T47D (cell line): ENCODE measurements around the gene SSTR1.

Experiments used
- DNase-seq, 2 experiments: peaks; one replicate each; pipeline versions ENCODE4 v3.0.0 to v3.0.0-alpha.2; 2011 to 2012; ENCODE audit warnings: low read depth in 1 of 2, low spot score in 1 of 2
- JUND ChIP-seq: IDR thresholded peaks from 2 replicates; pipeline ENCODE4 v1.6.1; 2012; ENCODE audit warnings: low read depth
- in situ Hi-C: cut with HindIII; loops from 2 replicates; pipeline ENCODE4 v1.10.0; 2016; ENCODE audit warnings: low sequenced_read_pairs, low pct_unique_long_range_greater_than_20kb

Gene SSTR1

DNA sequence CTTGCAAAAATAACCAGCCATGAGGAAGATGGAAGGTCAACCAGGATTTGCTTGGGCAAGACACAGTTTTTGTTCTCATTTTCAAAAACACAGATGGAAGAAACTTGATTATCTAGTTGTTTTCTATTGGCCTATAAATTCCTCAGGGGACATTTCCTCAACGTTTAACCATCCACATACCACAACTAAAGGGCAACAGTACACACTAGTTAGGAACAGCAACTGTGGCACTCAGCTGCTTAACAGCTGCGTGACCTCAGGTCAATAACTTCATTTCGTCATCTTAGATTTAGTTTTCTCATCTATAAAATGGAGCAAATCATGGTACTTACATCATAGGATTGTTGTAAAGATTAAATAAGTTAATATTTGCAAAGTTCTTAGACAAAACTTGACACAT lies 18.7 kb downstream of the SSTR1 start:
- no peak for DNase-seq
- in situ Hi-C loops, result no loop called here
- no peak for TF ChIP-seq JUND

DNA sequence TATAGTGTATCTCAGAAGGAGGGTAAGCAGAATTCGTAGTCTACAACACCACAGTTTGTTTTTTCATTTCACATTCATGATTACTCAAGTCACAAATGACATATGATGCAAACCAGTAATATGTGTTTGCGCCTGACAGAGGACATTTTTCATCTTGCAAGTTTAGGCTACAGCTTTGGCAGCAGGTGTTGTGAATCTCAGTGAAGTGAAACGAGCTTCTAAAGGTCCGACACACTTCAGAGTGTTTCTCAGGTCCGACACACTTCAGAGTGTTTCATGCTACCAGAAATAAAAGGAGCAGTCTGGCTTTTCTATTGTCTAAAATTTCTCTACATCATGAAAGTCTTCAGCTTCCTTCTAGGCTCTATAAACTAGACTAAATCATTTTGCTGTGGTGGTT lies 25.5 kb downstream of the SSTR1 start:
- no peak for TF ChIP-seq JUND
- DNase-seq, result no peak
- in situ Hi-C loops, result no loop called here

DNA sequence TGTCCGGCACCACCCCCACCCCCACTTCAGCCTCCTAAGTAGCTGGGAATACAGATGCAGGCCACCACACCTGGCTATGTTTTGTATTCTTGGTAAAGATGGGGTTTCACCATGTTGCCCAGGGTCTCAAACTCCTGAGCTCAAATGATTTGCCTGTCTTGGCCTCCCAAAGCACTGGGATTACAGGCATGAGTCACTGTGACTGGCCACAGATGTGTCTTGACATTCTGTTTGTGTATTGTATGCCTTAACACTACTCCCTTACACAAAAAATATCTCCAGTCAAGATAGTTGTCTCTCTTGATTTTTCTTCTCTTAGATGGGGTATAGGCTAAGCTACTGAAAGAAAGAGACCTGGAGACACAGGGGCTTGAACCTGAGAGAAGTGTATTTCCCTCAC lies 30.6 kb downstream of the SSTR1 start:
- no peak for DNase-seq
- TF ChIP-seq JUND, result no peak
- in situ Hi-C loops, result no loop called here

DNA sequence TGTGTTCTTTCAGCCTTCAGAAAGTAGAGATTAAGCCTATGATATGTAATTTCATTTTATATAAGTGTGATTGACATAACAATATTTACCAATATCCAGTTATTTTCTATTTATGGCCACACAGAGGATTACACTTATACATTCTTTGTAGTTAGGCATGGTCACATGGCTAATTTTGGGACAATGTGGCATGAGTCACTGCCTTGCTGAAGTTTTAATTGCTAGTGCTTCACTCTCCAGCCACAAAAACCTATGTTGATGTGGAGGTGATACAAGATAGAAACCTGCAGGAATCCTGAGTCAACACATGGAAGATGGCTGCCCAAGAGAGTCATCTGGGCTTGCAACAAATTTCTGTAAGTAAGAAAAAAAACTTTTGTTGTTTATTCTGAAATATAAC lies 31.2 kb downstream of the SSTR1 start:
- in situ Hi-C loops, result no loop called here
- no peak for DNase-seq
- no peak for TF ChIP-seq JUND

DNA sequence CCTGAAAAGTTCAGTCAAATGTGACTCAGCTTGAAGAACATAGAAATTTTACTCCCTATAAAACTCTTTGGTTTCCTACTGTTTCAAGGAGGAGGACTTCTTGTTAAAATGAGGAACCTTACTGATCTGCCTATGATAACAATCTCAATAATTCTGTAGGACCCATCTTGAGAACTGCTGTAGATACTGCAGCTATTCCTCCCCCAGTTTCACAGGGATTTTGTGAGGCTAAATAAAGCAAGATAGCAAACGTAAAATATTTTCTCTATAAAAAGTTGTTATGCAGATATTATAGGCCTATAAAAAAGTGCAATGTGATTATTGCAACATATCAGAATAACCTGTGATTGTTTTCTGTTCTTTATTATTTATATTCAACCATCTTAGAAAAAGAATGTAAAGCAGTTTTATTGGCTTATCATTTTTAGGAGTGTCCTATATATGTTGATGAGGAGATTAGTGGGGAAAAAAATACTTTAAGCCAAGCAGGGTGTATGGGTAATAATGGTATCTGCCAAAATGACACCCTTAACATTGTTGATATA lies 36.1 kb downstream of the SSTR1 start:
- no peak for DNase-seq
- in situ Hi-C loops, result no loop called here
- TF ChIP-seq JUND, result no peak

DNA sequence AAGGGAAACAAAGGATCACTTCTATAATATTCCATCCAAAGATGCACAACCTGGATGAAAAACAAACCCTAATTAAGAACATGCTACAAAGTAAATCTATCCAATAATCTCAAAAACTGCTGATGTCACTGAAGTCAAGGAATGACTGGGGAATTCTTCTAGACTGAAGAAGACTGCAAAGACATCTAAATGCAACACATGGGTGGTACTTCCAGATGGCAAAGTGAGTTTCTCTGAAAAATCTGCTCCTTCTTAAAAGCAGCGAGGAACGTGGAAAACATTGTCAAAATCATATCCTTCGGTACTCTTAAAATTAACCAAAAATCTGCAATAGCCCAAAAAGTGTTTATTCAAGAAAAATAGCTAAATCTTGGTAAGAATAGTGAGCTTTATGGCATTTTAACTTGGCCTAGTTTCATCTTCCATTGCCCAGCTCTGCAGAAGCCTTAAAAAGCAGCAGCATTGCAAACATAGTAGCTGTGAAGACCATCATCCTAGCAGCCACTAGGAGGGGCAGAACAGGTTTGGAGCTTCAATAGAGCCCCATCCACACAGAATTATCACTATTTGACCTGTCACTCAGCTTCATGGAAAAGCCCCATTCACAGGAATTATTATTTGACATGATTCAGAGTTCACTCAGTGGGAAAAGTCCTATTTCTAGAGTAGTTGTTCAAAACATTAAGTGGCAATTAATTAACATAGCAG lies 40.8 kb downstream of the SSTR1 start:
- no peak for TF ChIP-seq JUND
- in situ Hi-C loops, result no loop called here
- no peak for DNase-seq

DNA sequence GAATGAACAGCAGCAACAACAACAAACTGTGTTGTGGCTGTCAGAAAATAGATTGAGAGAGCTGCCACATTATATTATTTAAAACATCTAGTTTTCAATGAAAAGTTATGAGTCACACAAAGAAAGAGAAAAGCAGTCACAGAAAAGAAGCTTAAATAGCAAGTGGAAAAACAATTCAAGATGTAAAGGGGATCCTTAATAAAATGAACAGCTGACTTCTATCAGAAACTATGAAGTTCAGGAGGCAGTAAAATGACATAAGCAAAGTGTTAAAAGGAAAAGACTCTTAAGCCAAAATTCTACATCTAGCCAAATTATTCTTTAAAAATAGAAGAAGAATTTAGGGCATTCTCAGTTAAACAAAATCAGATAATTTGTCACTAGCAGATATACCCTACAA lies 42.6 kb downstream of the SSTR1 start:
- TF ChIP-seq JUND, result no peak
- no peak for DNase-seq
- in situ Hi-C loops, result no loop called here

DNA sequence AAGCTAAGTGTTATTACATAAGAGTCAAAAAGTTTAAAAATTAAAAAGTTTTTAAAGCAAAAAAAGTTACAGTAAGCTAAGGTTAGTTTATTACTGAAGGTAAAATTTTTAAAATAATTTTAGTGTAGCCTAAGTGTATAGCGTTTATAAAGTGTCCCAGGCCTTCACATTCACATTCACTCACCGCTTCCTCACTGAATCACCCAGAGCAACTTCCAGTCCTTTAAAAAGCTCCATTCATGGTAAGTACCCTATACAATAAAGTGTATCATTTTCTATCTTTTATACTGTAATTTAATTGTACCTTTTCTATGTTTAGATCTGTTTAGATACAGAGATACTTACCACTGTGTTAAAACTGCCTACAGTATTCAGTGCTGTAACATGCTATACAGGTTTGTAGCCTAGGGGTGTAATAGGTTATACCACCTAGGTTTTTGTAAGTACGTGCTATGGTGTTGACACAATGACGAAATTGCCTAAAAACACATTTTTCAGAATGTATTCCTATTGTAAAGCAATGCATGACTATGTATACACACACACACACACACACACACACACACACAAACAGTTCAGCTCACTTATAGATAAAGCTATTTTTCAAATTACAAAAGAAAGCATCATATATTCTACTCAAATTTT lies 44.5 kb downstream of the SSTR1 start:
- no peak for DNase-seq
- in situ Hi-C loops, result no loop called here
- no peak for TF ChIP-seq JUND

DNA sequence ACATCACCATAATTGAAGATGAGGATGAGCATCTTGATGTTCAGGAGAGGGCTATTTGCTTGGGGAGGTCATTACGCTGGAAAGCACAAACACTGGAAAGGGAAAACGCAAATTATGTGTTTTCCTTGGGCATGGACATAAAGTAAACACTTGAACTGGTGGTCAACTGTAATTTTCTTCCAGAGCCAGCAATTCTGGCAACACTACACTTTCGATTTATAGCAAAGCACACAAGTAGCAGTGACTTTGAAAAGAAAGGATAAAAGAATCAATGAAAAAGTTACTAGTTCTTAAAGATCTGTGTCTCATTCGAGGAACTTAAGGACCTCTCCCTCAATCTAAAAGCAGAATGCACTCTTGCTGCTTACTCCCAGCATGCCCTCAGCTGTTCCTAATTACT lies 46.0 kb downstream of the SSTR1 start:
- no peak for DNase-seq
- no peak for TF ChIP-seq JUND
- in situ Hi-C loops, result no loop called here

DNA sequence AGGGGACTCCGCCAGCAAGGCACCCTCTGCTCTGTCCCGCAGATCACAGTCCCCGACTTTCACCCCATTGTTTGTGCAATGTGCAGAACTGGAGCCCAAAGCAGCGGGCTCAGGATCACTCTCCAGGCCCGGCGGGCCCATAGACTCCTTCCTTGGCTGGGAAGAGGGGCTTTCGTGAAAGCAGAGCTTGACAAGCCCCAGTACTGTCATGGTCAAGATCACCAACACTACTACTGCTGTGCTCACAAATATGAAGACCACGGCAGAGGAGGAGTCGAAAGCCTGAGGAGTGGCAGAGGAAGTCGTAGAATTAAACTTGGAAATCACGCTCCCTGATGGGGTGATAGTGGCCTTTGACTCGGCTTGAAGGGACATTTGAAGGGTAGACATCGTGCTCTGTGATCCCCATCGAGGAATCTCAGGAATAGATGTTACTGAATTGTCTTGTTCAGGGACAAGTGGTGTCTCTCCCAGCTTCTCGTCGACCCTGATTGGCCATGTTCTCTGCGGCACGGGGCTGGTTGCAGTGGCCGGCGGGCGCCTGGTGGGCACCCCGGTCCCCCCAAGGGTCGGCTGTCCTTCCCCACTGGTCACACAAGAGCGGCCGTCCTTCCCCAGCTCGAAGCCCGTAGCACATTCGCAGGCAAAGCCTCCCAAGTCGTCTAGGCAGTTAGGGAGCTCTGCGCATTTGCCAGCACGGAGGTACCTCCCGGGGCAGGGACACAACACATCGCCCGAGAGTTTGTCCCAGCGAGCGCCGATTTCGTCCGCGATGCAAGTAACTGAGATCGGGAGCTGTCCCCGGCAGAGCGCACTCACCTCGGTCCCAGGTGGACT lies 47.1 kb downstream of the SSTR1 start:
- no peak for TF ChIP-seq JUND
- in situ Hi-C loops, result no loop called here
- no peak for DNase-seq

DNA sequence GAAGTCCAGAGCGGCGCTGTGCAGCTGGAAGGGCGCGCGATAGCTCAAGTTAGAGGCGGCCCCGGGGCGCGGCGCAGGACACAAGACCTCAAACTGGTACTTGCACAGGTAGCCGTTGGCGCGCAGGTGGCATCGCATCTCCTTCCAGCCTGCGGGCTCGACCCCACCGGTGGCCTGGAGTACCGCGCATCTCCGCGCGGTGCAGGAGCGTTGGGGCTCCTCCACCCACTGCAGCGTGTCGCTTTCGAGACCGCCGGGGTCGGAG lies 47.6 kb downstream of the SSTR1 start:
- no peak for TF ChIP-seq JUND
- in situ Hi-C loops, result no loop called here
- no peak for DNase-seq

DNA sequence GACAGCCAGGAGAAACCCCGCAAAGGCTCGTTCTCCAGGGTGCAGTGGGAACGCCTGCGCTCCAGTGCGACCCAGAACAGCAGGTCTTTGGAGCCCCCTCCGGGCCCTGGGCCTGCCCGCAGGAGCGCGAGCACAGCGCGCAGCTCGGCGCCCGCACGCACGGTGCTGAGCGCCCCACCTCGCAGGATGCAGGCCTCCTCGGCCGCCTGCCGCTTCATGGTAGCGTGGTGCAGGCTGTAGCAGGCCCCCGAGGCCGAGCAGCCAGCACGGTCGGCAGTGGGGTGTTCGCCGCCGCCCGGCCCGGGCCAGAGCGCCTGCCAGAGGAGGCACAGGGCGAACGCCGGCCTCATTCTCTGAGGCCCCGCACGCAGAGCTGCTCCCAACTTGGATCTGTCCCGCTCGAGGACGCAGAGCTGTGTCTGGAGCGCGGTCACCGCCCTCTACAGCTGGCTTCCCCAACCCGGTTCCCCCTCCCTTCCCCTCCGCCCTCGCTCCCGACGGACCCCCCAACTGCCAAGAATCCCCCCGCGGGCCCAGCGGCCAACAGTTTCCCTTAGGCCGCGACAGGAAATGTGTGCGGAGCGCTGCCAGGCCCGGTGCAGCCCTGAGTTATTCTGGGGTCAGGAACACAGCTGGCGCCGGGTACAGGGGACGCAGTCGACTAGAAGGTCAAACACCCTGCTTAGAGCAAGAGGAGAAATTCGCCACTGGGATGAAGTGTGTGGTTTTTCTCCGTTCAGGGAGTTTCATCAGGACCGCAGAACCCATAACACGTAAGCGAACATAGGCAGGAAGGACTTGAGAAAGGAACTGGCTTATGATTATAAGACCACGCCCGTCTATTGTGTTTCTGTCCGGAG lies 48.2 kb downstream of the SSTR1 start, which contains the start of gene CLEC14A:
Gene CLEC14A, minus strand, starts transcription at position 421 of the 860 bp plus-strand sequence. Its CDS starts 71 bp downstream, at position 350.
- no peak for TF ChIP-seq JUND
- DNase-seq, result no peak
- in situ Hi-C loops, result no loop called here

DNA sequence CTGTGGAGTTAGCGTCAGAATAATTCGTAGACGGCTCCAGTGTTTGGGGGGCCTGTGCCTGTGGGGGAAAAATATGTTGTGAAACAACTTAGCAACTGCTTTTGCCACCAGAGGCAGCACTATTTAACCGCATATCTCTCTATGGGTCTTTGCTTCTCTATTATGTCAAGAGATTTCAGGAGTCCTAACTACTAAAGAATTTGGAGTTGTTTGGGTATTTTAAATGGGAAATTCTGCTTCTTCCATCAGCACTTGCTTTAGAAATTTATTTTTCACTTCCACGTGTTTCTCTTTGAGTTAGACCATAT lies 48.8 kb downstream of the SSTR1 start:
- no peak for TF ChIP-seq JUND
- DNase-seq, result no peak
- in situ Hi-C loops, result no loop called here
